Neural cell (in vitro differentiated cells): Measurements from ENCODE around the gene TMEM201. TPM values are rescaled to one million over a fixed set of nuclear protein-coding genes. Genes with fewer than 3 reads are reported as not detected.

ENCODE experiments used
- H2AFZ ChIP-seq: fragments of 200-600, 300-800 bp; sonication (generic), shearing (Covaris generic); 2 replicates; pipeline ENCODE4 v1.6.0; 2014; ENCODE audit warnings: low read depth, mild to moderate bottlenecking, antibody characterized with exemption, low read length, moderate library complexity
- H3F3A ChIP-seq: fragments of 200-600 bp; shearing (Covaris generic); 2 replicates; pipeline ENCODE4 v1.6.1; 2016; ENCODE audit warnings: mild to moderate bottlenecking, moderate library complexity, mixed read lengths, antibody characterized with exemption, low read length; ENCODE audit not compliant: insufficient read depth, poor library complexity, severe bottlenecking
- H3K27ac ChIP-seq: fragments of 200-600, 300-800 bp; sonication (generic), shearing (Covaris generic); 2 replicates; pipeline ENCODE4 v1.5.1; 2014; ENCODE audit warnings: mild to moderate bottlenecking, low read length, moderate library complexity
- H3K27me3 ChIP-seq: fragments of 300-800, 200-600 bp; sonication (generic), shearing (Covaris generic); 2 replicates; pipeline ENCODE4 v1.6.0; 2014; ENCODE audit warnings: mild to moderate bottlenecking, low read depth, low read length, moderate library complexity; ENCODE audit not compliant: insufficient read depth
- H3K36me3 ChIP-seq: fragments of 300-800, 200-600 bp; sonication (generic), shearing (Covaris generic); 2 replicates; pipeline ENCODE4 v1.5.1; 2014; ENCODE audit warnings: mild to moderate bottlenecking, antibody characterized with exemption, low read length, moderate library complexity; ENCODE audit not compliant: insufficient read depth
- H3K4me2 ChIP-seq: fragments of 300-800, 200-600 bp; sonication (generic), shearing (Covaris generic); 2 replicates; pipeline ENCODE4 v1.6.0; 2014; ENCODE audit warnings: mild to moderate bottlenecking, low read length
- H3K4me3 ChIP-seq: fragments of 300-800, 200-600 bp; sonication (generic), shearing (Covaris generic); 2 replicates; pipeline ENCODE4 v1.5.1; 2014; ENCODE audit warnings: mild to moderate bottlenecking, low read length, moderate library complexity
- H3K79me2 ChIP-seq: fragments of 200-600 bp; shearing (Covaris generic); replicated peaks from 2 replicates; pipeline ENCODE4 v1.6.0; 2014; ENCODE audit warnings: mild to moderate bottlenecking, low read length, moderate library complexity; ENCODE audit not compliant: insufficient read depth
- H3K9ac ChIP-seq: fragments of 300-800, 200-600 bp; sonication (generic), shearing (Covaris generic); 2 replicates; pipeline ENCODE4 v1.6.1; 2016; ENCODE audit warnings: mild to moderate bottlenecking, low read length, mixed read lengths
- H3K9me2 ChIP-seq: fragments of 200-600 bp; shearing (Covaris generic); 2 replicates; pipeline ENCODE4 v1.6.1; 2016; ENCODE audit warnings: mild to moderate bottlenecking, low read length, mixed read lengths; ENCODE audit not compliant: insufficient read depth
- H3K9me3 ChIP-seq: fragments of 200-600, 300-800 bp; sonication (generic), shearing (Covaris generic); 2 replicates; pipeline ENCODE4 v1.6.1; 2016; ENCODE audit warnings: mild to moderate bottlenecking, mixed run types, low read length, moderate library complexity, mixed read lengths
- H4K20me1 ChIP-seq: fragments of 200-600 bp; shearing (Covaris generic); 2 replicates; pipeline ENCODE4 v1.6.1; 2016; ENCODE audit warnings: mild to moderate bottlenecking, mixed run types; ENCODE audit not compliant: insufficient read depth
- EP300 ChIP-seq: fragments of 450-650 bp; conservative IDR thresholded peaks from 2 replicates; pipeline ENCODE4 v1.6.1; 2014; ENCODE audit warnings: antibody characterized with exemption, mild to moderate bottlenecking, moderate library complexity; ENCODE audit not compliant: poor library complexity, severe bottlenecking
- EZH2 ChIP-seq: fragments of 200-600, 300-800 bp; shearing (Covaris generic), sonication (generic); IDR thresholded peaks from 2 replicates; pipeline ENCODE4 v1.6.1; 2014; ENCODE audit warnings: antibody characterized with exemption, low read length, borderline replicate concordance, mild to moderate bottlenecking; ENCODE audit not compliant: insufficient read depth, poor library complexity, severe bottlenecking
- MXI1 ChIP-seq: fragments of 450-650 bp; conservative IDR thresholded peaks from 2 replicates; pipeline ENCODE4 v1.6.1; 2014; ENCODE audit warnings: antibody characterized with exemption, mild to moderate bottlenecking; ENCODE audit not compliant: poor library complexity, severe bottlenecking
- POLR2AphosphoS5 ChIP-seq: IDR thresholded peaks from 2 replicates; pipeline ENCODE4 v1.6.1; 2012
- RAD21 ChIP-seq: fragments of 450-650 bp; conservative IDR thresholded peaks from 2 replicates; pipeline ENCODE4 v1.6.1; 2014; ENCODE audit warnings: antibody characterized with exemption, mild to moderate bottlenecking, moderate library complexity
- REST ChIP-seq: IDR thresholded peaks from 2 replicates; pipeline ENCODE4 v1.6.1; 2012; ENCODE audit warnings: borderline replicate concordance
- SMC3 ChIP-seq: fragments of 450-650 bp; conservative IDR thresholded peaks from 2 replicates; pipeline ENCODE4 v1.6.1; 2014; ENCODE audit warnings: antibody characterized with exemption, mild to moderate bottlenecking, moderate library complexity; ENCODE audit not compliant: poor library complexity
- TAF1 ChIP-seq: IDR thresholded peaks from 2 replicates; pipeline ENCODE4 v1.6.1; 2012; ENCODE audit warnings: low read depth
- polyA plus RNA-seq: library from polyadenylated mRNA; depleted of rRNA; stranded (reverse); fragments of >200 nt; gene quantifications from 2 replicates; pipeline ENCODE4 v1.2.3, GENCODE V29; 2014
- TF ChIP-seq, protein P1 (sequence below): fragments of 450-650 bp; IDR thresholded peaks from 2 replicates; pipeline ENCODE4 v1.5.1; 2014; ENCODE audit warnings: antibody characterized with exemption, mild to moderate bottlenecking, moderate library complexity; ENCODE audit not compliant: poor library complexity, severe bottlenecking

TMEM201 gene
- polyA plus RNA-seq, 1 donor from 2014 or later: 7.3 TPM

GRCh38 chr1:9658199-9658598, 69.5 kb downstream of the TMEM201 start:
- H2AFZ ChIP-seq: no peak overlapping the region
- H4K20me1 ChIP-seq: no peaks in the 10 kb centered on the region
- H3K27ac ChIP-seq: no peak overlapping the region
- H3F3A ChIP-seq: no peaks in the 10 kb centered on the region
- no peak overlapping the region for H3K4me3 ChIP-seq
- H3K79me2 ChIP-seq: no peaks in the 10 kb centered on the region
- no peaks in the 10 kb centered on the region for H3K9me3 ChIP-seq
- no peaks in the 10 kb centered on the region for H3K9me2 ChIP-seq
- H3K27me3 ChIP-seq: peaks cover 14% of the 10 kb centered on the region
- H3K36me3 ChIP-seq: no peaks in the 10 kb centered on the region
- no peak overlapping the region for H3K9ac ChIP-seq
- TF ChIP-seq POLR2AphosphoS5 (no peak), REST (no peak), MXI1 (no peak), SMC3 (no peak), TAF1 (no peak), RAD21 (no peak), EP300 (no peak), EZH2 (no peak)
- TF ChIP-seq, protein P1, sequence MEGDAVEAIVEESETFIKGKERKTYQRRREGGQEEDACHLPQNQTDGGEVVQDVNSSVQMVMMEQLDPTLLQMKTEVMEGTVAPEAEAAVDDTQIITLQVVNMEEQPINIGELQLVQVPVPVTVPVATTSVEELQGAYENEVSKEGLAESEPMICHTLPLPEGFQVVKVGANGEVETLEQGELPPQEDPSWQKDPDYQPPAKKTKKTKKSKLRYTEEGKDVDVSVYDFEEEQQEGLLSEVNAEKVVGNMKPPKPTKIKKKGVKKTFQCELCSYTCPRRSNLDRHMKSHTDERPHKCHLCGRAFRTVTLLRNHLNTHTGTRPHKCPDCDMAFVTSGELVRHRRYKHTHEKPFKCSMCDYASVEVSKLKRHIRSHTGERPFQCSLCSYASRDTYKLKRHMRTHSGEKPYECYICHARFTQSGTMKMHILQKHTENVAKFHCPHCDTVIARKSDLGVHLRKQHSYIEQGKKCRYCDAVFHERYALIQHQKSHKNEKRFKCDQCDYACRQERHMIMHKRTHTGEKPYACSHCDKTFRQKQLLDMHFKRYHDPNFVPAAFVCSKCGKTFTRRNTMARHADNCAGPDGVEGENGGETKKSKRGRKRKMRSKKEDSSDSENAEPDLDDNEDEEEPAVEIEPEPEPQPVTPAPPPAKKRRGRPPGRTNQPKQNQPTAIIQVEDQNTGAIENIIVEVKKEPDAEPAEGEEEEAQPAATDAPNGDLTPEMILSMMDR: no peak
- H3K4me2 ChIP-seq: no peak overlapping the region

DNA sequence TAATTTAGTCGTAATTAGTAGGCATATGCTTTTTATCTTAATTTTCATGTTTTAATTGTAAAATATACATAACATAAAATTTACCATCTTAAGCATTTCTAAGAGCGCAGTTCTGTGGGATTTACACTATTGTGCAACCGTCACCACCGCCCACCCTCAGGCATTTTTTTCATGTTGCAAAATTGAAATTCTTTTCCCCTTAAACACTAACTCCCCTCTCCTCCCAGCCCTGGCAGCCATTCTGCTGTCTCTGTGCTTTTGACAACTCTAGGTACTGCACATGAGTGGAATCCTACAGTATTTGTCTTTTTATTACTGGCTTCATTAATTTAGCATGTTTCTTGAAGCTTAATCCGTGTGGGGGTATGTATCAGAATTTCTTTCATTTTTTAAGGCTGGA, 70.6 kb downstream of the TMEM201 start:
- no peak overlapping the region for H3K4me2 ChIP-seq

More for the DNA sequence above, 70.6 kb downstream of the TMEM201 start:
- Histone ChIP-seq H3K79me2 (no peaks in the 10 kb centered on the region), H3K9ac (no peak overlapping the region), H3K9me3 (no peaks in the 10 kb centered on the region), H3K4me3 (no peak overlapping the region), H4K20me1 (no peaks in the 10 kb centered on the region), H3K36me3 (no peaks in the 10 kb centered on the region), H3K9me2 (no peaks in the 10 kb centered on the region), H3K27me3 (peaks cover 3% of the 10 kb centered on the region), H2AFZ (no peak overlapping the region), H3F3A (no peaks in the 10 kb centered on the region), H3K27ac (no peak overlapping the region)
- TF ChIP-seq, protein P1: no peak
- no peak for TF ChIP-seq SMC3
- no peak for TF ChIP-seq EP300
- TF ChIP-seq MXI1: no peak
- TF ChIP-seq EZH2: no peak
- no peak for TF ChIP-seq RAD21
- TF ChIP-seq POLR2AphosphoS5: no peak
- no peak for TF ChIP-seq TAF1
- TF ChIP-seq REST: no peak
